NT2/D1 (cell line): ENCODE measurements around the gene DNM3.

Experiments used
- SUZ12 ChIP-seq: IDR thresholded peaks from 2 replicates; pipeline ENCODE4 v1.6.1; 2011; ENCODE audit not compliant: insufficient read length, insufficient read depth; ENCODE audit errors: extremely low read depth
- YY1 ChIP-seq: IDR thresholded peaks from 2 replicates; pipeline ENCODE4 v1.6.1; 2011; ENCODE audit not compliant: insufficient read length, insufficient read depth
- ZNF274 ChIP-seq: IDR thresholded peaks from 2 replicates; pipeline ENCODE4 v1.6.1; 2011; ENCODE audit warnings: mild to moderate bottlenecking, low read depth, low read length

- TF ChIP-seq YY1 (no peak), ZNF274 (no peak), SUZ12 (no peak)
These were observed 584.0 kb downstream of the DNM3 start for GRCh38 chr1:172425339-172425738.
